WTC11 (cell line): ENCODE data around the gene KIAA1210. TPM values are rescaled to one million over a fixed set of nuclear protein-coding genes. Genes with fewer than 3 reads are reported as not detected.

Experiments used
- ATAC-seq: fragments of 200-7000 bp; cut with Tn5 transposase; 2 replicates; pipeline ENCODE4 v1.10.0; 2021; ENCODE audit warnings: mild to moderate bottlenecking, moderate library complexity
- CTCF ChIA-PET: fragments of 300-600 bp; sonication (Branson Sonifier 250); formaldehyde crosslinking; loops from one replicate; lab custom pipeline; 2021; ENCODE audit warnings: antibody characterized with exemption; lab: Charles Lee
- POLR2A ChIA-PET: fragments of 350-600 bp; sonication (Branson Sonifier 250); formaldehyde crosslinking; loops from one replicate; lab custom pipeline; 2021; ENCODE audit warnings: antibody characterized with exemption; lab: Charles Lee
- DNase-seq: peaks from one replicate; pipeline ENCODE4 v3.0.0; 2021; ENCODE audit warnings: low spot score
- H3K27ac Mint-ChIP-seq: 2 replicates; pipeline ENCODE4 v1.8.0; 2021; ENCODE audit warnings: mixed read lengths
- H3K27me3 Mint-ChIP-seq: 2 replicates; pipeline ENCODE4 v1.8.0; 2021; ENCODE audit warnings: low read depth, mild to moderate bottlenecking, moderate library complexity, mixed read lengths
- H3K36me3 Mint-ChIP-seq: 2 replicates; pipeline ENCODE4 v1.8.0; 2021; ENCODE audit warnings: mixed read lengths
- H3K4me1 Mint-ChIP-seq: 2 replicates; pipeline ENCODE4 v1.8.0; 2022; ENCODE audit warnings: mixed read lengths
- H3K4me3 Mint-ChIP-seq: 2 replicates; pipeline ENCODE4 v1.8.0; 2021; ENCODE audit warnings: mild to moderate bottlenecking, moderate library complexity, mixed read lengths
- H3K9me3 Mint-ChIP-seq: 2 replicates; pipeline ENCODE4 v1.8.0; 2021; ENCODE audit warnings: mixed read lengths
- ATF1 ChIP-seq: sonication (generic); formaldehyde crosslinking; IDR thresholded peaks from 2 replicates; pipeline ENCODE4 v1.8.1; 2023; ENCODE audit warnings: mild to moderate bottlenecking, moderate library complexity, missing genetic modification reagents
- GRHL2 ChIP-seq: fragments of 250-450 bp; sonication (Bioruptor Pico); IDR thresholded peaks from 2 replicates; pipeline ENCODE4 v1.8.0; 2022; ENCODE audit warnings: mild to moderate bottlenecking, moderate library complexity; ENCODE audit not compliant: insufficient replicate concordance, severe bottlenecking
- GTF2I ChIP-seq: fragments of 250-450 bp; sonication (Bioruptor Pico); conservative IDR thresholded peaks from 2 replicates; pipeline ENCODE4 v1.4.0; 2021; ENCODE audit warnings: mild to moderate bottlenecking
- MYBL2 ChIP-seq: sonication (generic); formaldehyde crosslinking; IDR thresholded peaks from 2 replicates; pipeline ENCODE4 v1.8.1; 2023; ENCODE audit warnings: mild to moderate bottlenecking, moderate library complexity, missing genetic modification reagents
- NFE2L1 ChIP-seq: sonication (generic); formaldehyde crosslinking; IDR thresholded peaks from 2 replicates; pipeline ENCODE4 v1.8.1; 2023; ENCODE audit warnings: missing genetic modification reagents
- SMAD4 ChIP-seq: sonication (generic); formaldehyde crosslinking; IDR thresholded peaks from 2 replicates; pipeline ENCODE4 v1.8.0; 2022; ENCODE audit warnings: mild to moderate bottlenecking, missing genetic modification reagents
- SOX15 ChIP-seq: fragments of 250-450 bp; sonication (Bioruptor Pico); IDR thresholded peaks from 2 replicates; pipeline ENCODE4 v1.9.0; 2021; ENCODE audit warnings: mild to moderate bottlenecking
- ZNF219 ChIP-seq: sonication (generic); formaldehyde crosslinking; IDR thresholded peaks from 2 replicates; pipeline ENCODE4 v1.8.0; 2023; ENCODE audit warnings: missing genetic modification reagents, mild to moderate bottlenecking, borderline replicate concordance
- ZNF281 ChIP-seq: sonication (generic); formaldehyde crosslinking; IDR thresholded peaks from 2 replicates; pipeline ENCODE4 v1.8.0; 2023; ENCODE audit warnings: mild to moderate bottlenecking, missing genetic modification reagents
- ZNF423 ChIP-seq: fragments of 250-450 bp; sonication (Bioruptor Pico); IDR thresholded peaks from 2 replicates; pipeline ENCODE4 v2.1.2; 2022; ENCODE audit warnings: mild to moderate bottlenecking, moderate library complexity
- ZNF425 ChIP-seq: fragments of 250-450 bp; sonication (Bioruptor Pico); conservative IDR thresholded peaks from 2 replicates; pipeline ENCODE4 v1.9.0; 2021; ENCODE audit warnings: mild to moderate bottlenecking
- ZNF671 ChIP-seq: fragments of 250-450 bp; sonication (Bioruptor Pico); IDR thresholded peaks from 2 replicates; pipeline ENCODE4 v1.8.0; 2021; ENCODE audit warnings: mild to moderate bottlenecking
- total RNA-seq: library from RNA; stranded (reverse); gene quantifications from 3 replicates; pipeline ENCODE4 v1.2.3, GENCODE V29; 2021
- TF ChIP-seq, protein P1 (sequence below): fragments of 250-450 bp; sonication (Bioruptor Pico); IDR thresholded peaks from 2 replicates; pipeline ENCODE4 v1.9.0; 2021; ENCODE audit warnings: mild to moderate bottlenecking
- TF ChIP-seq, protein P2 (sequence below): sonication (generic); formaldehyde crosslinking; IDR thresholded peaks from 2 replicates; pipeline ENCODE4 v1.8.1; 2023; ENCODE audit warnings: mild to moderate bottlenecking, missing genetic modification reagents, moderate library complexity
- TF ChIP-seq, protein P3 (sequence below): sonication (generic); formaldehyde crosslinking; IDR thresholded peaks from 2 replicates; pipeline ENCODE4 v1.8.0; 2022; ENCODE audit warnings: missing genetic modification reagents
- TF ChIP-seq, protein P4 (sequence below): sonication (generic); formaldehyde crosslinking; IDR thresholded peaks from 2 replicates; pipeline ENCODE4 v1.8.1; 2022; ENCODE audit warnings: mild to moderate bottlenecking, missing genetic modification reagents, moderate library complexity, borderline replicate concordance
- TF ChIP-seq, protein P5 (sequence below): sonication (generic); formaldehyde crosslinking; IDR thresholded peaks from 2 replicates; pipeline ENCODE4 v1.8.1; 2023; ENCODE audit warnings: mild to moderate bottlenecking, missing genetic modification reagents

Gene KIAA1210
- total RNA-seq, 1 experiment from 2014 or later: not detected

GRCh38 chrX:119095936-119096335 lies 31.7 kb downstream of the KIAA1210 start:
- Mint-ChIP-seq H3K4me1 (peaks cover 6% of the 10 kb centered on the region), H3K27me3 (no peaks in the 10 kb centered on the region; the same call in 1 of the 2 replicates), H3K9me3 (no peaks in the 10 kb centered on the region)

More at GRCh38 chrX:119095936-119096335, 31.7 kb downstream of the KIAA1210 start:
- ChIA-PET CTCF (no interaction called here), POLR2A (no interaction called here)
- no peak overlapping the region for H3K27ac Mint-ChIP-seq
- TF ChIP-seq, protein P1, sequence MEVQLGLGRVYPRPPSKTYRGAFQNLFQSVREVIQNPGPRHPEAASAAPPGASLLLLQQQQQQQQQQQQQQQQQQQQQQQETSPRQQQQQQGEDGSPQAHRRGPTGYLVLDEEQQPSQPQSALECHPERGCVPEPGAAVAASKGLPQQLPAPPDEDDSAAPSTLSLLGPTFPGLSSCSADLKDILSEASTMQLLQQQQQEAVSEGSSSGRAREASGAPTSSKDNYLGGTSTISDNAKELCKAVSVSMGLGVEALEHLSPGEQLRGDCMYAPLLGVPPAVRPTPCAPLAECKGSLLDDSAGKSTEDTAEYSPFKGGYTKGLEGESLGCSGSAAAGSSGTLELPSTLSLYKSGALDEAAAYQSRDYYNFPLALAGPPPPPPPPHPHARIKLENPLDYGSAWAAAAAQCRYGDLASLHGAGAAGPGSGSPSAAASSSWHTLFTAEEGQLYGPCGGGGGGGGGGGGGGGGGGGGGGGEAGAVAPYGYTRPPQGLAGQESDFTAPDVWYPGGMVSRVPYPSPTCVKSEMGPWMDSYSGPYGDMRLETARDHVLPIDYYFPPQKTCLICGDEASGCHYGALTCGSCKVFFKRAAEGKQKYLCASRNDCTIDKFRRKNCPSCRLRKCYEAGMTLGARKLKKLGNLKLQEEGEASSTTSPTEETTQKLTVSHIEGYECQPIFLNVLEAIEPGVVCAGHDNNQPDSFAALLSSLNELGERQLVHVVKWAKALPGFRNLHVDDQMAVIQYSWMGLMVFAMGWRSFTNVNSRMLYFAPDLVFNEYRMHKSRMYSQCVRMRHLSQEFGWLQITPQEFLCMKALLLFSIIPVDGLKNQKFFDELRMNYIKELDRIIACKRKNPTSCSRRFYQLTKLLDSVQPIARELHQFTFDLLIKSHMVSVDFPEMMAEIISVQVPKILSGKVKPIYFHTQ (CRISPR knock-in tag): no peak
- TF ChIP-seq ZNF219 (CRISPR knock-in tag) (no peak), GTF2I (CRISPR knock-in tag) (no peak), ATF1 (CRISPR knock-in tag) (no peak), SOX15 (no peak), ZNF671 (CRISPR knock-in tag) (no peak), GRHL2 (CRISPR knock-in tag) (no peak), NFE2L1 (CRISPR knock-in tag) (no peak), ZNF423 (no peak), ZNF425 (CRISPR knock-in tag) (no peak), ZNF281 (CRISPR knock-in tag) (no peak), SMAD4 (no peak), MYBL2 (no peak)
- TF ChIP-seq, protein P2, sequence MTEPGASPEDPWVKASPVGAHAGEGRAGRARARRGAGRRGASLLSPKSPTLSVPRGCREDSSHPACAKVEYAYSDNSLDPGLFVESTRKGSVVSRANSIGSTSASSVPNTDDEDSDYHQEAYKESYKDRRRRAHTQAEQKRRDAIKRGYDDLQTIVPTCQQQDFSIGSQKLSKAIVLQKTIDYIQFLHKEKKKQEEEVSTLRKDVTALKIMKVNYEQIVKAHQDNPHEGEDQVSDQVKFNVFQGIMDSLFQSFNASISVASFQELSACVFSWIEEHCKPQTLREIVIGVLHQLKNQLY: no peak
- TF ChIP-seq, protein P3, sequence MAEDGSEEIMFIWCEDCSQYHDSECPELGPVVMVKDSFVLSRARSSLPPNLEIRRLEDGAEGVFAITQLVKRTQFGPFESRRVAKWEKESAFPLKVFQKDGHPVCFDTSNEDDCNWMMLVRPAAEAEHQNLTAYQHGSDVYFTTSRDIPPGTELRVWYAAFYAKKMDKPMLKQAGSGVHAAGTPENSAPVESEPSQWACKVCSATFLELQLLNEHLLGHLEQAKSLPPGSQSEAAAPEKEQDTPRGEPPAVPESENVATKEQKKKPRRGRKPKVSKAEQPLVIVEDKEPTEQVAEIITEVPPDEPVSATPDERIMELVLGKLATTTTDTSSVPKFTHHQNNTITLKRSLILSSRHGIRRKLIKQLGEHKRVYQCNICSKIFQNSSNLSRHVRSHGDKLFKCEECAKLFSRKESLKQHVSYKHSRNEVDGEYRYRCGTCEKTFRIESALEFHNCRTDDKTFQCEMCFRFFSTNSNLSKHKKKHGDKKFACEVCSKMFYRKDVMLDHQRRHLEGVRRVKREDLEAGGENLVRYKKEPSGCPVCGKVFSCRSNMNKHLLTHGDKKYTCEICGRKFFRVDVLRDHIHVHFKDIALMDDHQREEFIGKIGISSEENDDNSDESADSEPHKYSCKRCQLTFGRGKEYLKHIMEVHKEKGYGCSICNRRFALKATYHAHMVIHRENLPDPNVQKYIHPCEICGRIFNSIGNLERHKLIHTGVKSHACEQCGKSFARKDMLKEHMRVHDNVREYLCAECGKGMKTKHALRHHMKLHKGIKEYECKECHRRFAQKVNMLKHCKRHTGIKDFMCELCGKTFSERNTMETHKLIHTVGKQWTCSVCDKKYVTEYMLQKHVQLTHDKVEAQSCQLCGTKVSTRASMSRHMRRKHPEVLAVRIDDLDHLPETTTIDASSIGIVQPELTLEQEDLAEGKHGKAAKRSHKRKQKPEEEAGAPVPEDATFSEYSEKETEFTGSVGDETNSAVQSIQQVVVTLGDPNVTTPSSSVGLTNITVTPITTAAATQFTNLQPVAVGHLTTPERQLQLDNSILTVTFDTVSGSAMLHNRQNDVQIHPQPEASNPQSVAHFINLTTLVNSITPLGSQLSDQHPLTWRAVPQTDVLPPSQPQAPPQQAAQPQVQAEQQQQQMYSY (CRISPR knock-in tag): no peak
- TF ChIP-seq, protein P4, sequence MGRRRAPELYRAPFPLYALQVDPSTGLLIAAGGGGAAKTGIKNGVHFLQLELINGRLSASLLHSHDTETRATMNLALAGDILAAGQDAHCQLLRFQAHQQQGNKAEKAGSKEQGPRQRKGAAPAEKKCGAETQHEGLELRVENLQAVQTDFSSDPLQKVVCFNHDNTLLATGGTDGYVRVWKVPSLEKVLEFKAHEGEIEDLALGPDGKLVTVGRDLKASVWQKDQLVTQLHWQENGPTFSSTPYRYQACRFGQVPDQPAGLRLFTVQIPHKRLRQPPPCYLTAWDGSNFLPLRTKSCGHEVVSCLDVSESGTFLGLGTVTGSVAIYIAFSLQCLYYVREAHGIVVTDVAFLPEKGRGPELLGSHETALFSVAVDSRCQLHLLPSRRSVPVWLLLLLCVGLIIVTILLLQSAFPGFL (CRISPR knock-in tag): no peak
- TF ChIP-seq, protein P5, sequence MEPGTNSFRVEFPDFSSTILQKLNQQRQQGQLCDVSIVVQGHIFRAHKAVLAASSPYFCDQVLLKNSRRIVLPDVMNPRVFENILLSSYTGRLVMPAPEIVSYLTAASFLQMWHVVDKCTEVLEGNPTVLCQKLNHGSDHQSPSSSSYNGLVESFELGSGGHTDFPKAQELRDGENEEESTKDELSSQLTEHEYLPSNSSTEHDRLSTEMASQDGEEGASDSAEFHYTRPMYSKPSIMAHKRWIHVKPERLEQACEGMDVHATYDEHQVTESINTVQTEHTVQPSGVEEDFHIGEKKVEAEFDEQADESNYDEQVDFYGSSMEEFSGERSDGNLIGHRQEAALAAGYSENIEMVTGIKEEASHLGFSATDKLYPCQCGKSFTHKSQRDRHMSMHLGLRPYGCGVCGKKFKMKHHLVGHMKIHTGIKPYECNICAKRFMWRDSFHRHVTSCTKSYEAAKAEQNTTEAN (CRISPR knock-in tag): no peak
- ATAC-seq: no peak
- DNase-seq: no peak
- H3K36me3 Mint-ChIP-seq: no peaks in the 10 kb centered on the region
- no peak overlapping the region for H3K4me3 Mint-ChIP-seq
